Measurements from ENCODE around the gene CTU2. TPM values are rescaled to one million over a fixed set of nuclear protein-coding genes. Genes with fewer than 3 reads are reported as not detected.

CTU2 gene
- total RNA-seq, 2 donors from 2014 or later = 7.8 to 23.1 TPM

- H3K27ac ChIP-seq = no peak overlapping the region
- H3K27me3 ChIP-seq = no peaks in the 10 kb centered on the region
- peaks cover 51% of the 10 kb centered on the region for H3K36me3 ChIP-seq
- no peak for DNase-seq
- intact Hi-C loops (cut with DNase I) = no loop called here
- H3K9me3 ChIP-seq = no peaks in the 10 kb centered on the region
- H3K9ac ChIP-seq (ENCODE audit: low read depth in 2 of 2, low read length in 2 of 2) = no peak overlapping the region
- no peak overlapping the region for H3K4me3 ChIP-seq
- no peak for TF ChIP-seq CTCF (IDR thresholded peaks at IDR 0.05)
- H3K4me1 ChIP-seq = no peaks in the 10 kb centered on the region
Observed at GRCh38 chr16:88726981-88727380, 20.7 kb downstream of the CTU2 start.

GRCh38 chr16:88727871-88728270 lies 21.6 kb downstream of the CTU2 start:
- H3K27ac ChIP-seq = no peak overlapping the region
- no peak overlapping the region for H3K9ac ChIP-seq (ENCODE audit: low read depth in 2 of 2, low read length in 2 of 2)

GRCh38 chr16:88730632-88731607 lies 24.6 kb downstream of the CTU2 start:
- DNase-seq = no peak
- Histone ChIP-seq H3K27me3 (no peaks in the 10 kb centered on the region), H3K9ac (ENCODE audit: low read depth in 2 of 2, low read length in 2 of 2) (no peak overlapping the region), H3K27ac (no peak overlapping the region), H3K4me1 (no peaks in the 10 kb centered on the region), H3K36me3 (peaks cover 18% of the 10 kb centered on the region), H3K9me3 (no peaks in the 10 kb centered on the region), H3K4me3 (no peak overlapping the region)
- TF ChIP-seq CTCF (IDR thresholded peaks at IDR 0.05) = no peak
- intact Hi-C loops (cut with DNase I) = no loop called here

More at GRCh38 chr16:88727871-88728270, 21.6 kb downstream of the CTU2 start:
- H3K9me3 ChIP-seq = no peaks in the 10 kb centered on the region
- intact Hi-C loops (cut with DNase I) = no loop called here
- H3K4me3 ChIP-seq = no peak overlapping the region
- TF ChIP-seq CTCF (IDR thresholded peaks at IDR 0.05) = no peak
- H3K36me3 ChIP-seq = peaks cover 42% of the 10 kb centered on the region
- H3K27me3 ChIP-seq = no peaks in the 10 kb centered on the region
- DNase-seq = no peak
- no peaks in the 10 kb centered on the region for H3K4me1 ChIP-seq

GRCh38 chr16:88731699-88732098 lies 25.4 kb downstream of the CTU2 start:
- intact Hi-C loops (cut with DNase I) = no loop called here
- no peak for DNase-seq
- TF ChIP-seq CTCF (IDR thresholded peaks at IDR 0.05) = no peak
- H3K27ac ChIP-seq = no peak overlapping the region
- H3K9ac ChIP-seq (ENCODE audit: low read depth in 2 of 2, low read length in 2 of 2) = no peak overlapping the region
- H3K27me3 ChIP-seq = no peaks in the 10 kb centered on the region
- H3K36me3 ChIP-seq = peaks cover 10% of the 10 kb centered on the region
- no peak overlapping the region for H3K4me3 ChIP-seq
- no peaks in the 10 kb centered on the region for H3K9me3 ChIP-seq
- H3K4me1 ChIP-seq = no peaks in the 10 kb centered on the region

- TF ChIP-seq CTCF (IDR thresholded peaks at IDR 0.05) = no peak
- no peak for DNase-seq
- Histone ChIP-seq H3K9ac (ENCODE audit: low read depth in 2 of 2, low read length in 2 of 2) (no peak overlapping the region), H3K9me3 (no peaks in the 10 kb centered on the region), H3K27me3 (no peaks in the 10 kb centered on the region), H3K27ac (no peak overlapping the region), H3K4me3 (no peak overlapping the region), H3K4me1 (no peaks in the 10 kb centered on the region), H3K36me3 (peaks cover 4% of the 10 kb centered on the region)
- intact Hi-C loops (cut with DNase I) = no loop called here
Observed at GRCh38 chr16:88732172-88732960, 26.1 kb downstream of the CTU2 start.
